ENCODE results near the gene TIPRL.

TIPRL gene

GRCh38 chr1:168243636-168244212, 65.0 kb downstream of the TIPRL start:
- DNase-seq (ENCODE audit: low read depth) = no peak

DNA sequence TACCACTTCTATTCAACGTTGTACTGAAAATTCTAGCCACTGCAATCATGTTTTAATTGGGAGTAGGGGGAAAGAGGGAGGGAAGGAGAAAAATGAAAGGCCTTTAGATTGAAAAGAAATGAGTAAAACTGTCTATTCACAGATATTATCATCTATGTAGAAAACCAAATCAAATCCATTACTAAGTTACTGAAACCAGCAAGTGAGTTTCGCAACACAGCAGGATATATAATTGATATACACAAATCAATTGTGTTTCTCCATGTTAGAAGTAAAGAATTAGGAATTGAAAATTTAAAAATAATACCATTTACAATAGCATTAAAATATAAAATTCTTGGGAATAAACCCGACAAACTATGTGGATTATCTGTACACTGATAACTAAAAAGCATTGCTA, 66.3 kb downstream of the TIPRL start:
- TF ChIP-seq, protein P1, sequence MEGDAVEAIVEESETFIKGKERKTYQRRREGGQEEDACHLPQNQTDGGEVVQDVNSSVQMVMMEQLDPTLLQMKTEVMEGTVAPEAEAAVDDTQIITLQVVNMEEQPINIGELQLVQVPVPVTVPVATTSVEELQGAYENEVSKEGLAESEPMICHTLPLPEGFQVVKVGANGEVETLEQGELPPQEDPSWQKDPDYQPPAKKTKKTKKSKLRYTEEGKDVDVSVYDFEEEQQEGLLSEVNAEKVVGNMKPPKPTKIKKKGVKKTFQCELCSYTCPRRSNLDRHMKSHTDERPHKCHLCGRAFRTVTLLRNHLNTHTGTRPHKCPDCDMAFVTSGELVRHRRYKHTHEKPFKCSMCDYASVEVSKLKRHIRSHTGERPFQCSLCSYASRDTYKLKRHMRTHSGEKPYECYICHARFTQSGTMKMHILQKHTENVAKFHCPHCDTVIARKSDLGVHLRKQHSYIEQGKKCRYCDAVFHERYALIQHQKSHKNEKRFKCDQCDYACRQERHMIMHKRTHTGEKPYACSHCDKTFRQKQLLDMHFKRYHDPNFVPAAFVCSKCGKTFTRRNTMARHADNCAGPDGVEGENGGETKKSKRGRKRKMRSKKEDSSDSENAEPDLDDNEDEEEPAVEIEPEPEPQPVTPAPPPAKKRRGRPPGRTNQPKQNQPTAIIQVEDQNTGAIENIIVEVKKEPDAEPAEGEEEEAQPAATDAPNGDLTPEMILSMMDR (IDR thresholded peaks at IDR 0.05; ENCODE audit: low read length, missing control alignments) = no peak
- DNase-seq (ENCODE audit: low read depth) = no peak
- no peak overlapping the region for H3K4me3 ChIP-seq (replicated peaks; ENCODE audit: low read depth, low read length)

More at GRCh38 chr1:168243636-168244212, 65.0 kb downstream of the TIPRL start:
- TF ChIP-seq, protein P1 (IDR thresholded peaks at IDR 0.05; ENCODE audit: low read length, missing control alignments) = no peak
- no peak overlapping the region for H3K4me3 ChIP-seq (replicated peaks; ENCODE audit: low read depth, low read length)

DNA sequence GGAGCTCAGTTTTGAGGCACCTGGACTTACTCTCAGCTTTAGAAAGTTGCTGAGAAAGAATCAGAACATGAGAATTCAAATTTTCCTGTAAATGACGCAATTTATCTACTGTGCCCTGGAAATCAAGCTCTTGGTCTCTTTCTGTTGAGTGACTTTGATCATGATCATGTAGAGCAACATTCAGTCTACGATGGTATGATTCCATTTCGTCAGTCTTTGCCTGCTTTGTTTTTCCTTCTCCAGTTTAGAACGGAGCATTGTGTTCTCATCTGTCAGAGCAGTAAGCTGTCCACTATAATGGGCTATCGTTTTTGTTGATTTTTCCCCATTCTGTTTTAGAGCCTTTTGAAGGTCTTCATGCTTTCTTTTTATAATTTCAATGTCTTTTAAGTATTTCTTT, 67.7 kb downstream of the TIPRL start:
- DNase-seq (ENCODE audit: low read depth) = peak; percentile 53
- H3K4me3 ChIP-seq (replicated peaks; ENCODE audit: low read depth, low read length) = no peak overlapping the region
- TF ChIP-seq, protein P1 (IDR thresholded peaks at IDR 0.05; ENCODE audit: low read length, missing control alignments) = no peak

All from fibroblast of pulmonary artery (primary cell).